NCI-H460 (cell line): ENCODE data around the gene BOLA1. TPM values are rescaled to one million over a fixed set of nuclear protein-coding genes. Genes with fewer than 3 reads are reported as not detected.
A peak's percentile ranks its signal among the peaks of the same experiment; 100 is the strongest.
"Not testable (repeated sequence)": the region's sequence is repeated elsewhere in the genome, so short reads cannot be mapped to it uniquely, and the experiment has no call there.

Source experiments
- DNase-seq: peaks from one replicate; pipeline ENCODE4 v3.0.0-alpha.2; 2016; ENCODE audit warnings: low read depth; ENCODE audit errors: extremely low read depth
- polyA plus RNA-seq: library from polyadenylated mRNA; depleted of rRNA; stranded (reverse); fragments of >200 nt; gene quantifications from 2 replicates; pipeline ENCODE4 v1.2.3, GENCODE V29; 2014; cell fraction: nucleus; rRNA removed
- total RNA-seq: library from RNA; depleted of rRNA; stranded (reverse); fragments of >200 nt; shearing (Covaris generic); gene quantifications from 2 replicates; pipeline ENCODE4 v1.2.3, GENCODE V29; 2014; rRNA removed

BOLA1 gene, protein sequence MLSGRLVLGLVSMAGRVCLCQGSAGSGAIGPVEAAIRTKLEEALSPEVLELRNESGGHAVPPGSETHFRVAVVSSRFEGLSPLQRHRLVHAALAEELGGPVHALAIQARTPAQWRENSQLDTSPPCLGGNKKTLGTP
- total RNA-seq, result 21.7 and 24.9 TPM in 2 replicates
- polyA plus RNA-seq, result 43.8 and 53.3 TPM in 2 replicates

GRCh38 chr1:149899460-149900284, at the start of gene BOLA1:
Gene BOLA1, plus strand, starts transcription at chr1:149899568. Its CDS starts 492 bp downstream, at chr1:149900060.
- peak; percentile 93 for DNase-seq

DNA sequence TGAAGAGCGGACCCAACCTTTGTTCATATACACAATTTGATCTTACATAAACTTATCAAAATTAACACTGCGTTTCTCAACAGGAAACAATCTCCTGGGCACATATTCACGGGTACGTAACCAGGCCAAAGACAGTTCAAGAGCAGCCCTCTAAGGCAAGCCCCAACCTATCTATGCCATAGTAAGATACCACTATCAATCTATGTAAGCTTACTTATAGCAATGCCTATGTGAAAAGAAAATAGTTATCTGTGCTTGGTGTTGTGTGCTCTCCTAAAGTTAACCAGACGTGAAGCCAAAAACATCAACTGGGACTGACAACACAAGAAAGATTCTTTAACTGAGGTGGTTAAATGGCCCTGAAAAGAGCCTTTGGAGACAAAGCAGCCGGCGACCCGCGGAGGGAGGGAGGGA, 49.4 kb upstream of the BOLA1 start:
- DNase-seq, result no peak

- DNase-seq, result not testable (repeated sequence)
These were observed 48.5 kb upstream of the BOLA1 start for GRCh38 chr1:149850732-149851345.

- not testable (repeated sequence) for DNase-seq
These were observed 47.7 kb upstream of the BOLA1 start for GRCh38 chr1:149851585-149852213.

- DNase-seq, result not testable (repeated sequence)
These were observed 47.1 kb upstream of the BOLA1 start for GRCh38 chr1:149852263-149852662.

GRCh38 chr1:149860271-149860670, 39.1 kb upstream of the BOLA1 start:
- not testable (repeated sequence) for DNase-seq

DNA sequence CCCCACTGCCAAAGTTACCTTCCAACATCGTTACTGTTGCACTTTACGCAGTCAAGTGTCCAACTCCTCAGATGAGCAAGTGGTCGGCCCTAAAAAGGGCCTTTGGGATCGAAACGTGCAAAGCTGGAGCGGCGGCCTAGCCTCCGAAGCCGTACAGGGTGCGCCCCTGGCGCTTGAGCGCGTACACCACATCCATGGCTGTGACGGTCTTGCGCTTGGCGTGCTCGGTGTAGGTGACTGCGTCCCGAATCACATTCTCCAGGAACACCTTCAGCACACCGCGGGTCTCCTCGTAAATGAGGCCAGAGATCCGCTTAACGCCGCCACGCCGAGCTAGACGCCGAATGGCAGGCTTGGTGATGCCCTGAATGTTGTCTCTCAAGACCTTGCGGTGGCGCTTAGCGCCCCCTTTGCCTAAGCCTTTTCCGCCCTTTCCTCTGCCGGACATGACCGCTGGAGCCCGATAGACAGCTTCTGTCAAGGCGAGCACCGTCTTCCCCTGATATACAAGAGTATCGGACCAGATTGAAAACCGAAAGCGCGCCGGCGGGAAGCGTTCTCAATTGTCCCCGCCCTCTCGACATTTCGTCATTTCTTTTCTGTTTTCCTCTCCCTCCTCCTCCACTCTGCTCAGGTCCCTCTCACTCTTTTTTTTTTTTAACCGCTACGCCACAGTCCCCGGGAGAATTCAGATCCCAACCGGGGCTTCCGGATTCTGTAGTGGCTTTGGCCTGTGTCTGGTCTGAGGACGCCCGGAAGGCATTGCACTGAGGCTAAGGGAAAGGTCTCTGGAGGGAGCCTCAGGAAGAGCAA, 38.5 kb upstream of the BOLA1 start:
- DNase-seq, result not testable (repeated sequence)

- not testable (repeated sequence) for DNase-seq
These were observed 37.8 kb upstream of the BOLA1 start for GRCh38 chr1:149861497-149862054.

DNA sequence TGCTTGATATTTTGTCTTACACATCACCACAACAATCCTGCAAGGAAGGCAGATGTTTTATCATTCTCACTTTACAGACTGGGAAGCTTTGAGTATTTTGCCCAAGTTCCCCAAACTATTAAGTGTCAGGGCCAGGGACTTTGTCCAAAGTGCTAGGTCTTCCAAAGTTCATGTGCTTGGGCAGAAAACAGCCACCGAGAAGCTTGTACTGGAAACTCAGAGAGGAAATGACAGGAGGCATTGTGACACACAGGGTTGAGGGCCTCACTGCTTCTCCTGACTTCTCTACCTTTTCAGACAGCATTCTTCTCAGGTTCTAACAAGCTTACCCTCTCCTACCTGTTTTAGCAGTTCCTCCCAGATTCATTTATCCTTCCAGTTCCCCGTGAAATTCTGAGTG, 32.5 kb upstream of the BOLA1 start:
- DNase-seq, result not testable (repeated sequence)

- DNase-seq, result not testable (repeated sequence)
These were observed 26.3 kb upstream of the BOLA1 start for GRCh38 chr1:149873060-149873459.

DNA sequence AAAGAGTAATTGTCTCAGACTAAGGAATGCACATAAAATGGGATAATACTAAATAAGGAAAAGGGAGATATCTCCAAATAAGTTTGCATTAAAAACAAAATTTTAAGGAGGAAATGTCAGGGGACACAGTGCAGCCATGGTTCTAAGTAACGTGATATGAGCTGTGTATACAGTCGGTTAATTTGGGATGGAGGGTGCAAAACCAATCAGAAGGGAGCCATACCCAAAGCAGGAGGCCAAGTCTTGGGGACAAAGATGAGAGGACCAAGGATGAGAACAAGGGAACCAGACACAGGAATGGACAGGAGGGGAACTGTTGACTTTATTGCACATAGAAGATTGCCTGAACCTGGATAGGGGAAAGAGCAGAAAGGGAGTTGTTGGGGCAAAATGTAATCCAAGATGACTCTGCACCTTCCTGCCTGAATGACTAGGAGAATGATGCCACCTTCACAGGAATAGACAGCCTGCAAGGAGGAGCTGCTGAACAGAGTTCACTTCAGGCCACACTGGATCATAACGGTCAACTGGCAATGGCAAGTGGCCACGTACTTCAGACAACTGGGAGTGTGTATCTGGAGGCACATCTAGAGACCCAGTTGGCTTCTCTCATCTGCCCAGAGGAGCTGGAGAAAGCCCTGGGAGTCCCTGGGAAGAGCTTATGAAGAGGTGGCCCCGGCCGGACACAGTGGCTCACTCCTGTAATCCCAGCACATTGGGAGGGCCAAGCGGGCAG, 22.0 kb upstream of the BOLA1 start:
- no peak for DNase-seq

DNA sequence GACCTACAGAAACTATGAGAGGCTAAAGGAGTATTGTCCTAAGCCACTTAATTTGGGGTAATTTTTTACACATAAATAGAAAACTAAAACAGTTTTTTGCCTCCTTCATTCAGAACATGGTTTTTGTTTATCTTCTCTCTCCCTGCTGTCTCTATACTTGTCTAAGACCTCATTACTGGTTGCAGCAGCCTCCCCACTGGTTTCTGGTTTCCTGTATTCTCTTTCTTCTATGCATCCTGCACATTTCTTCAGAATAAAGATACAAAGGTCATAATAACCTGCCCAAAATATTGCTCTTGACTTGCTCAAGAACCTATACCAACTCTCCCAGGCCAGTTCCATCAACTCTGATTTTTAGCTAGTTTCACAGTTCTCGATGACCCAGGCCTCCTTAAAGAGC, 19.8 kb upstream of the BOLA1 start:
- DNase-seq, result no peak

GRCh38 chr1:149881876-149882275, 17.5 kb upstream of the BOLA1 start:
- DNase-seq, result no peak

- DNase-seq, result no peak
These were observed 15.6 kb upstream of the BOLA1 start for GRCh38 chr1:149883598-149884247.

DNA sequence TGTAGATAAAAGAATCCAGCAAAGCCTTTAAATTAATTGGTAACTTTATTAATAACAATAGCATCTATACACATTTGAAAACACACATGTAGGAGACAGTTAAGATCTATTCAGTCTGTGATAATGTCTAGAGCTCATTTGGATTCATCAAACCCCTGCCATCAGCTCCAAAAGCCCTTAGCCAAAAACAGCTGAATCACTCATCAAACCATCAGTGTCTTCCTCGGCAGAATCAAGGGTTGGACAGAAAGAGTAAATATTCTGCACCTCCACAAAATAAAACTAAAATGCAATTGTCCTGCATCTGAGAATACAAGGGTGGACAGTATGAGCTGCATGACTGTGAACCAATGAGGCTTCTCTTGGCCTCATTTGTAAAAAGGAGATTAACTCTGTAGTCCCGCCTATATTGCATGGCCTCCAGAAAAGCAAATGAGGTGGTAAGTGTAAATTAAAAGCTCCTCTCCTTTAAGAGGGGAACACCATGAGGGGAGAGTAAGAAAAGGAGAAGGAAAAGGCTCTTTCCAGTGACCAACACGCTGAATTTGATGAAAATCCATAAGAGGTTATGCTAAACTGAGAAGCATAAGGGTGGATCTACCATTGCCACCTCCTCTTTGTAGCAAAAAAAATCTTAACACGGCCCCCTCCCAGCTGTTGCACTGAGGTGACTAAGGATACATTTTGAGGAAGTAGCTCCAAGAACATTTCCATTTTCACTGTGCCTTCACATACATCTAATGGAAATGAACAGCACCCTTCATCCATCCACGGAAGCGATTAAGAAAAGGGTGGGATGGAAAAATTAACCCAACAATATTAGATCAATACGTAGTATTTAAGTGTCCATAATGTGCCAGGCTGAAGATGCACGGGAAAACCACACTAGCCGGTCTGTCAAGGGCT, 14.7 kb upstream of the BOLA1 start:
- DNase-seq, result peak; percentile 27

- DNase-seq, result peak; percentile 93
These were observed 13.8 kb upstream of the BOLA1 start for GRCh38 chr1:149885339-149886120.

GRCh38 chr1:149886121-149886395, 13.3 kb upstream of the BOLA1 start:
- DNase-seq, result not testable (repeated sequence)
